CD4-positive, CD25-positive, alpha-beta regulatory T cell (primary cell): ENCODE data around the gene HEPACAM. TPM values are rescaled to one million over a fixed set of nuclear protein-coding genes. Genes with fewer than 3 reads are reported as not detected.

ENCODE experiments used
- ATAC-seq, 2 donors: fragments of 150-1000 bp; cut with Tn5 transposase; one replicate each; pipeline ENCODE4 v1.10.0; 2021; ENCODE audit warnings: low read depth in 2 of 2, moderate number of reproducible peaks in 2 of 2, moderate library complexity in 1 of 2
- DNase-seq, 3 donors: peaks; one replicate each; pipeline versions ENCODE4 v3.0.0 to v3.0.0-alpha.2; 2012 to 2022; ENCODE audit warnings: mixed read lengths in 1 of 3
- H3K27ac ChIP-seq: one replicate; pipeline ENCODE4 v1.7.0; 2013; ENCODE audit warnings: mild to moderate bottlenecking, low read length; ENCODE audit not compliant: insufficient read depth, poor library complexity, severe bottlenecking
- H3K27me3 ChIP-seq: one replicate; pipeline ENCODE4 v1.7.0; 2013; ENCODE audit warnings: low read length; ENCODE audit not compliant: control insufficient read depth, insufficient read depth
- H3K36me3 ChIP-seq: one replicate; pipeline ENCODE4 v1.7.0; 2013; ENCODE audit warnings: mild to moderate bottlenecking, low read length, moderate library complexity; ENCODE audit not compliant: control insufficient read depth, insufficient read depth
- H3K4me1 ChIP-seq: 2 replicates; pipeline ENCODE4 v1.7.0; 2013; ENCODE audit warnings: mild to moderate bottlenecking, low read length; ENCODE audit not compliant: insufficient read depth, control insufficient read depth, poor library complexity, severe bottlenecking
- H3K4me3 ChIP-seq: one replicate; pipeline ENCODE4 v1.7.0; 2013; ENCODE audit warnings: low read depth, mild to moderate bottlenecking, low read length, moderate library complexity
- H3K9me3 ChIP-seq, 2 experiments: 1 replicate in 1 of 2; 2 replicates in 1 of 2; pipeline ENCODE4 v1.7.0; 2013; ENCODE audit warnings: low read length in 2 of 2, mild to moderate bottlenecking in 1 of 2, moderate library complexity in 1 of 2; ENCODE audit not compliant: control insufficient read depth in 2 of 2
- H3K27ac Mint-ChIP-seq, 3 donors: one replicate each; pipeline ENCODE4 v1.8.0; 2020 to 2022; ENCODE audit warnings: mild to moderate bottlenecking in 3 of 3, mixed read lengths in 3 of 3, moderate library complexity in 2 of 3
- H3K27me3 Mint-ChIP-seq: one replicate; pipeline ENCODE4 v1.8.0; 2022; ENCODE audit warnings: mild to moderate bottlenecking, mixed read lengths
- H3K36me3 Mint-ChIP-seq: one replicate; pipeline ENCODE4 v1.8.0; 2020; ENCODE audit warnings: mixed read lengths
- H3K4me1 Mint-ChIP-seq, 4 donors: one replicate each; pipeline ENCODE4 v1.8.0; 2020 to 2022; ENCODE audit warnings: mixed read lengths in 4 of 4, mild to moderate bottlenecking in 1 of 4
- H3K4me3 Mint-ChIP-seq, 4 donors: one replicate each; pipeline ENCODE4 v1.8.0; 2020 to 2022; ENCODE audit warnings: mild to moderate bottlenecking in 4 of 4, mixed read lengths in 4 of 4, moderate library complexity in 3 of 4
- H3K9me3 Mint-ChIP-seq, 7 donors: one replicate each; pipeline ENCODE4 v1.8.0; 2020 to 2022; ENCODE audit warnings: mixed read lengths in 7 of 7, mild to moderate bottlenecking in 3 of 7, moderate library complexity in 2 of 7
- polyA plus RNA-seq, 4 donors: library from polyadenylated mRNA; unstranded; fragments of 300-500 nt; fragmentation: Illumina TruSeq; gene quantifications; one replicate each; pipeline ENCODE4 v1.2.3, GENCODE V29; 2021
- total RNA-seq: library from RNA; stranded (reverse); gene quantifications from one replicate; pipeline ENCODE4 v1.2.3, GENCODE V29; 2022

HEPACAM gene, protein sequence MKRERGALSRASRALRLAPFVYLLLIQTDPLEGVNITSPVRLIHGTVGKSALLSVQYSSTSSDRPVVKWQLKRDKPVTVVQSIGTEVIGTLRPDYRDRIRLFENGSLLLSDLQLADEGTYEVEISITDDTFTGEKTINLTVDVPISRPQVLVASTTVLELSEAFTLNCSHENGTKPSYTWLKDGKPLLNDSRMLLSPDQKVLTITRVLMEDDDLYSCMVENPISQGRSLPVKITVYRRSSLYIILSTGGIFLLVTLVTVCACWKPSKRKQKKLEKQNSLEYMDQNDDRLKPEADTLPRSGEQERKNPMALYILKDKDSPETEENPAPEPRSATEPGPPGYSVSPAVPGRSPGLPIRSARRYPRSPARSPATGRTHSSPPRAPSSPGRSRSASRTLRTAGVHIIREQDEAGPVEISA
- not detected for total RNA-seq
- not detected for polyA plus RNA-seq

DNA sequence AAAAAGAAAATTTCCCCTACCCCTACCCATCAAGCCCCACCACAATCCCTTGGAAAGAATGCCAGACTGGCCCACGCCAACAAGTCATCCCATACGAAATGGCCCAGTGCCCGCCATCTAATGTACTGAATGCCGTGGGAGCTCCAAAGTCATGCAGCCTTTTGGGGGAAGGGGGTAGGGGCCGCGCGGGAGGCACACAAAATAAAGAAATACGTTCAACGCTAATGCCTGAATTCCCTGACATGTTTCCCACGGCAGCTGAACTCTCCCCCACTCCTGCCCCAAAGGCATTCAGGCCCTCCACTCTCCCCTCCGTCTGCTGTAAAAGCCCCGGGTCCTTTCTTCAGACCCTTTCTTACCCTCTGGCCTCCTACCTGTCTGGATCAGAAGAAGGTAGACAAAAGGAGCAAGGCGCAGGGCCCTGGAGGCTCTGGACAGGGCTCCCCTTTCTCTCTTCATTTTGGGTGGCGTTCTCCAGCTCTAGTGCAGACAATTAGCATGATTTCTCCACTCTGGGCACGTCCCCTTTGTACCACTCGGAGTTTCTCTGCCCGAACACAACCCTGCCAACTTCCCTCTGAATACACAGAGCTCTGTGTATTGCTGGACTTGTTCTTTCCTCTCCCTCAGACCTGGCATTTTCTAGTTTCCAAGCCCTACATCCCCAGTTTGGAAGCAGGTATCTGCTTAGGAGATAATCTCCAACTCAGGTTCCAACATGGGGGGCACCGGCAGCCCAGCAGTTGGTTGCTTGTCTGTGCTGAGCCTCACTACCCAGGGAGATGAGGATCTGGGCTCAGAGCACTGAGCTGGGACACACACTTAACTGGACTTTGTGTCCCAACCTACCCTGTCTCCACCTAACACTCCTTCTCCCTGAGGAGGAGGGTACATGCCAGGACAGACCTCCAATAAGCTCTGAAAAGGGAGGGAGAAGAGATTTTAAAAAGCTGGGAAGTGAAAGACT lies at the start of gene HEPACAM:
Gene HEPACAM (minus strand): TSS at position 500 of the 967 bp plus-strand sequence. CDS start 41 bp downstream, at position 459.
- H3K4me3 Mint-ChIP-seq: no peak within 1 kb of the TSS
- peaks cover 3% of the 10 kb centered on the region for H3K27me3 ChIP-seq
- H3K9me3 Mint-ChIP-seq: no peaks in the 10 kb centered on the region
- H3K4me3 ChIP-seq: no peak within 1 kb of the TSS
- H3K4me1 ChIP-seq: no peaks in the 10 kb centered on the region
- H3K27ac Mint-ChIP-seq: no peak within 1 kb of the TSS
- H3K27ac ChIP-seq: no peak within 1 kb of the TSS
- H3K4me1 Mint-ChIP-seq: peaks cover 0 to 4% (median under 1%) of the 10 kb centered on the region in 4 donors
- no peak for DNase-seq
- H3K27me3 Mint-ChIP-seq: peaks cover 16% of the 10 kb centered on the region
- ATAC-seq: no peak
- H3K36me3 ChIP-seq: no peaks in the 10 kb centered on the region
- no peaks in the 10 kb centered on the region for H3K36me3 Mint-ChIP-seq
- H3K9me3 ChIP-seq: no peaks in the 10 kb centered on the region

DNA sequence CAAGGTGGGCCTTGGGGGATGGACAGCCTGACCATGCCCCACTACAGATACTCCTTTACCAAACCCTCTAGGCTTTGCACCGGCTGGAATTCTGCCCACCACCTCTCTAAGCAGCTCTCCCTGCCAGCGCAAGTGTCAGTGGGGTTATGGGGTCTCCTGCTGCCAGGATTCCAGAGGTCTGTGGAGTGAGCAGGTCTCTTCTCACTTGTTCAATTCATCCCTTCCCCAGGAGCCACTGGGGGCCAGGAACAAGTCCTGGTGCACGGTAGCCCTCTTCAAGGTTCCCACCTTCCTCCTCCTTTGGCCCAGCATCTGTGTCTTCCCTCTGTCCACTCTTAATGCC lies 48.6 kb upstream of the HEPACAM start:
- peaks cover 2% of the 10 kb centered on the region for H3K36me3 ChIP-seq
- H3K4me3 ChIP-seq: no peak overlapping the region
- H3K27ac ChIP-seq: no peak overlapping the region
- Mint-ChIP-seq H3K9me3 (peaks cover 5 to 26% (median 10%) of the 10 kb centered on the region in 7 donors), H3K4me1 (no peaks in the 10 kb centered on the region), H3K36me3 (peaks cover 60% of the 10 kb centered on the region), H3K27ac (no peak overlapping the region), H3K27me3 (no peaks in the 10 kb centered on the region), H3K4me3 (no peak overlapping the region)
- ATAC-seq: no peak
- H3K27me3 ChIP-seq: no peaks in the 10 kb centered on the region
- no peak for DNase-seq
- peaks cover 7 to 11% of the 10 kb centered on the region in 2 experiments for H3K9me3 ChIP-seq
- no peaks in the 10 kb centered on the region for H3K4me1 ChIP-seq

DNA sequence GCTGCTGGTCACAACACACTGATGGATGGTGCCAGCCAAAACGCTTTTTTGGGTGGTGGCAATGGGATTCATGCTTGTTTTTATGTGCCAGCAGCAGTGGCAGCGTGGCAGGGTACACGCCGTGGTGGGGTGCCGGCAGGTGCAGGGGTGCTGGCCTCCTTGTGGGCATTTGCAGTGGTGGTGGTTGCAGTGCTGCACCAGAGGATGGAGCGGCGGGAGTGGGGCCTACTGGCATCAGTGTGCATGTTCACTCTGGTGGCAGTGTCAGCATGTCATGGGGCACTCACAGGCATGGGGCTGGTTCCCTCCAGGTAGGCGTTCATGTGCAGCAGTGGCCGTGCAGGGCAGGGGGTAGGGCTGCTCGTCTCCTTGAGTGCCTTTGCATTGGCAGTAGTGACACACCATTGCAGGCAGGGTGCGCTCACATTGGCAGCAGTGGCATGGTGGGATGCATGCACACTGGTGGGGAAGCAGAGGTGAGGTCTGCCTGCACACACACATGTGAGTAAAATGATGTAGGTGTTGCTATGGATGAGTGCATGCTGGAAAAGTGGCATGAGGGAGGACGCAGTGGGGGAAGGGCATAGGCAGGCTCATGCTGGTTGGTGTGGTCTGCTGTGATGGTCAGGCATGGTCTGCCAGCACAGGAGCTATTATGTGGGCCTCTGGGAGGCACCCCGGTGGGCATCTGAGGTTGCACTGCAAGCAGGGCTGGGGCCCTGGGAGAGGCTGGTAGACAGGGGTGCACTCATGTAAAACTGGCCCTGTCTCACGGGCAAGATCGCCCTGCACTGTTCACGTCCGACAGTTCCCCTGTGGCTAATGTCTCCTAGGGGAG lies 48.0 kb upstream of the HEPACAM start:
- Mint-ChIP-seq H3K4me3 (no peak overlapping the region), H3K9me3 (peaks cover 5 to 32% (median 14%) of the 10 kb centered on the region in 7 donors), H3K36me3 (peaks cover 62% of the 10 kb centered on the region), H3K27ac (no peak overlapping the region), H3K27me3 (no peaks in the 10 kb centered on the region), H3K4me1 (no peaks in the 10 kb centered on the region)
- Histone ChIP-seq H3K27me3 (no peaks in the 10 kb centered on the region), H3K36me3 (peaks cover 2% of the 10 kb centered on the region), H3K9me3 (peaks cover 7 to 11% of the 10 kb centered on the region in 2 experiments), H3K27ac (no peak overlapping the region), H3K4me1 (no peaks in the 10 kb centered on the region), H3K4me3 (no peak overlapping the region)
- ATAC-seq (no peak), DNase-seq (no peak)

- no peak overlapping the region for H3K4me3 ChIP-seq
- no peak for ATAC-seq
- peaks cover 4% of the 10 kb centered on the region for H3K36me3 ChIP-seq
- Mint-ChIP-seq H3K27me3 (no peaks in the 10 kb centered on the region), H3K36me3 (peaks cover 62% of the 10 kb centered on the region), H3K4me3 (no peak overlapping the region), H3K9me3 (peaks cover 5 to 36% (median 14%) of the 10 kb centered on the region in 7 donors), H3K4me1 (no peaks in the 10 kb centered on the region), H3K27ac (no peak overlapping the region)
- H3K27ac ChIP-seq: no peak overlapping the region
- H3K9me3 ChIP-seq: peaks cover 7 to 11% of the 10 kb centered on the region in 2 experiments
- no peaks in the 10 kb centered on the region for H3K4me1 ChIP-seq
- DNase-seq: no peak
- H3K27me3 ChIP-seq: no peaks in the 10 kb centered on the region
Observed at GRCh38 chr11:124982043-124982442, 46.2 kb upstream of the HEPACAM start.

GRCh38 chr11:124978316-124978715 lies 42.5 kb upstream of the HEPACAM start:
- H3K4me1 Mint-ChIP-seq: no peaks in the 10 kb centered on the region
- H3K27ac Mint-ChIP-seq: no peak overlapping the region

GRCh38 chr11:124977006-124977405 lies 41.2 kb upstream of the HEPACAM start:
- Histone ChIP-seq H3K4me1 (no peaks in the 10 kb centered on the region), H3K27me3 (no peaks in the 10 kb centered on the region), H3K4me3 (no peak overlapping the region), H3K9me3 (peaks cover under 1 to 7% of the 10 kb centered on the region in 2 experiments), H3K36me3 (peaks cover 2% of the 10 kb centered on the region), H3K27ac (no peak overlapping the region)
- ATAC-seq: no peak
- no peaks in the 10 kb centered on the region for H3K4me1 Mint-ChIP-seq
- peaks cover 38% of the 10 kb centered on the region for H3K36me3 Mint-ChIP-seq
- DNase-seq: no peak
- no peak overlapping the region for H3K27ac Mint-ChIP-seq
- H3K9me3 Mint-ChIP-seq: peaks cover 2 to 23% (median 8%) of the 10 kb centered on the region in 7 donors
- H3K4me3 Mint-ChIP-seq: no peak overlapping the region
- no peaks in the 10 kb centered on the region for H3K27me3 Mint-ChIP-seq

More at GRCh38 chr11:124978316-124978715, 42.5 kb upstream of the HEPACAM start:
- no peaks in the 10 kb centered on the region for H3K27me3 Mint-ChIP-seq
- Histone ChIP-seq H3K9me3 (peaks cover 7 to 11% of the 10 kb centered on the region in 2 experiments), H3K36me3 (peaks cover 4% of the 10 kb centered on the region), H3K4me1 (no peaks in the 10 kb centered on the region), H3K27ac (no peak overlapping the region), H3K27me3 (no peaks in the 10 kb centered on the region), H3K4me3 (no peak overlapping the region)
- no peak overlapping the region for H3K4me3 Mint-ChIP-seq
- ATAC-seq (no peak), DNase-seq (no peak)
- peaks cover 46% of the 10 kb centered on the region for H3K36me3 Mint-ChIP-seq
- peaks cover 3 to 36% (median 14%) of the 10 kb centered on the region in 7 donors for H3K9me3 Mint-ChIP-seq

DNA sequence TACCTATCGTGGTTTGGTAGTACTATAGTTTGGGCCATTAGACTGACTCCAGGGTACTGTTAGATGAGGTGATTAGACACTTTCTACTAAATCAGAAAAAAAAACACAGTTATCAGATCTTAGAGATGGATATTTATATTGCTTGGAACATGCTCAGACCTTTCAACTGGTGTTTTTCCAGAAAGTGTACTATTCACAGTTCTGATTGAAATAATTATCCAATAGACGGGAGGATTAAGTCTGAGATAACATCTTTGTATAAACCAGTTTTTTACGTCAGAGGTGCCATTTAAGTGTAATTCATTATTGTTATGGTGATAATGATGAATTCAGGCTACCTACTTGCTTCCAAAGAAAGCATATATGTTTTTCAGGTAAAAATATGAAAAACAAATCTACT lies 40.7 kb upstream of the HEPACAM start:
- Histone ChIP-seq H3K27me3 (no peaks in the 10 kb centered on the region), H3K36me3 (peaks cover 2% of the 10 kb centered on the region), H3K27ac (no peak overlapping the region), H3K9me3 (peaks cover 0 to 4% of the 10 kb centered on the region in 2 experiments), H3K4me1 (no peaks in the 10 kb centered on the region), H3K4me3 (no peak overlapping the region)
- Mint-ChIP-seq H3K4me3 (no peak overlapping the region), H3K36me3 (peaks cover 34% of the 10 kb centered on the region), H3K27me3 (no peaks in the 10 kb centered on the region), H3K27ac (no peak overlapping the region), H3K4me1 (no peaks in the 10 kb centered on the region), H3K9me3 (peaks cover 0 to 20% (median 8%) of the 10 kb centered on the region in 7 donors)
- ATAC-seq: no peak
- no peak for DNase-seq
